HG03108 (cell line): ENCODE measurements around the gene EIF2AK3.
"Not testable (repeated sequence)": the region's sequence is repeated elsewhere in the genome, so short reads cannot be mapped to it uniquely, and the experiment has no call there.

Experiments used
- ATAC-seq: cut with Tn5 transposase; IDR thresholded peaks from one replicate; pipeline ENCODE4 v1.9.1; 2021; ENCODE audit warnings: moderate library complexity; ENCODE audit not compliant: unreplicated experiment

The EIF2AK3 gene

GRCh38 chr2:88637464-88637863 is 10.2 kb upstream of the EIF2AK3 start:
- ATAC-seq: no peak

DNA sequence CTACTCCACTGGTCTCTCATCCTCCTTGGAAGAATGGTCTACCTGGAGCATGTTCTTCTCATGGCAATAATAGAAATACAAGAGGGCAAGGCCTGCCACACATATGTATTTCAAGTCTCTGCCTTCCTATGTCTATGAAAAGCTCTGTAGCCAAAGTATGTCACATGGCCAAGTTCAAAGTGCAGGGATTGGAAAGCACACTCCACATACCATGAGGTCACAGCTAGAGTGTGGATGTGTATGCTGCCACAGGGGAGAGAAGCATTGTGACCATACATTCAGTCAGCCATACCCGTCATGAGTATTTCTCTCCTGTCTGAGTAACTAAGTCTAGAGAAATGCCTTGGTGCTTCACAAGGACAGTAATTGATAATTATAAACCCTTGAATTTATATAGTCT is 8.8 kb upstream of the EIF2AK3 start:
- no peak for ATAC-seq

DNA sequence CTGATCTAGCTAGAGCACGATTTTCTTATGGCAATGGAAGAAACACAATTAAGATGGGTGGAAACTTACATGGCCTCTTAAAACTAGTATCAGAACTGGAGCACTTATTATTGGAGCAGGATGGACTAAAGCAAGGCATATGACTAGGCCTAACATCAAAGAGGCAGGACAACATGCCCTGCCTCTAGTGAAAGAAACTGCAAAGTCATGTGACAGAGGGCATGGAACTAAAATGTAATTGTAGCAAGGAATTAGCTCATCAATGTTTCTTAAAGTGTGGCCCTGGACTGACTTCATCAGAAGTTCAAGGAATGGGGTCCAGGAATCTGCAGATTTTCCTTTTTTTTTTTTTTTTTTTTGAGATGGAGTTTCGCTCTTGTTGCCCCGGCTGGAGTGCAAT is 5.3 kb upstream of the EIF2AK3 start:
- no peak for ATAC-seq

DNA sequence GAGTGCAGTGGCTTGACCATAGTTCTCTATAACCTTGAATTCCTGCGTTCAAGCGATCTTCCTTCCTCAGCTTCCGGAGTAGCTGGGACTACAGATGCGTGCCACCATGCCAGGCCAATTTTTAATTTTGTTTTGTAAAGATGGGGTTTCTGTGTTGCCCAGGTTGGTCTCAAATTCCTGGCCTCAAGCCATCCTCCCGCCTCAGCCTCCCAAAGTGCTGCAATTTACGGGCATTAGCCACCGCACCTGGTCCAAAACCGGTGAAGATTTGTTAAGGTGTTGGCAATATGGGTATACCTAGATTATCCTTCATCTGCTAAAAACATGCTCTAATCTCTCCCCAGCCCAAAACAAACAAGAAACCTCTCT is 1.3 kb upstream of the EIF2AK3 start:
- ATAC-seq: no peak

- peak; percentile 36 for ATAC-seq
Observed at GRCh38 chr2:88627856-88628570, 749 bp upstream of the EIF2AK3 start.

DNA sequence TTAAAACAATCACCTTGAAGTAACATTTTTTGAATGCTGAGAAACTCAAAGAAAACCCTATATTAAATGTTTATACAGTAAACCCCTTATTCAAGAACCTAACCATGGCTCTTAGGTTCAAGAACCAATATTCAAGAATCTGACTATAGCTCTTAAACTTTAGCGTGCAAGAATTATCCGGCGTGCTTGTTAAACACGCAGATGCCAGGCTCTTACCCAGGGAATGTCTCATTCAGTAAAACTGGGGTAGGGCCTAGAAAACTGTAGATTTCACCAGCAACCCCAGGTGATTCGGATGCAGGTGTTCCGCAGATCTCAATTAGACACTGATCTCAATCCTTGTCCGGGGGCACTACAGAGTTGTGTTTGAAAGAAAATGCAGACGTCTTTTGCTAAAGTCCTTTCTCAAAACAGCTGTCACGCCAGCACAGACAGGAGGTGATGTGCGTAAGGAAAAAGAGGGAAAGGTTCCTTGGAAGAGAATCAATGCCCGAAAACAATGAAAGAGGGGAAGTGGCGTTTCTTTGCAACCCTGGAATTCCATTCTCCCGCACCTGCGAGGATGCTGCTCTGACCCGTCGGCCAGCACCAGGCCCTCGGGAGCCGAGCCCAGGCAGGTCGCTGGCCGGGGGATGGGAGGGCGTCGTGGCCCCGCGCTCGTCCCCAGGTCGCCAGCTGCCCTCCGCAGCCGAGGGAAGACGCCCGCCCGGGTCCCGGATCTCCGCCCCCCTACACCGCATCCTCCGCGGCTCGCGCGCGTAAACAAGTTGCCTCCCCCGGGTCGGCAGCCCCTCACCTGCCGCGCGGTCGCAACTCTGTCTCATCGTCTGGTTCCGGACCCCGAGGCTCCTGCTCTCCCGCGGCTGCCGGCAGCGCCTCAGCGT is 851 bp downstream of the EIF2AK3 start:
- ATAC-seq: peak; percentile 3

GRCh38 chr2:88624477-88624876 is 2.8 kb downstream of the EIF2AK3 start:
- ATAC-seq: no peak

GRCh38 chr2:88623831-88624465 is 3.3 kb downstream of the EIF2AK3 start:
- ATAC-seq: not testable (repeated sequence)

GRCh38 chr2:88622307-88622706 is 5.0 kb downstream of the EIF2AK3 start:
- ATAC-seq: no peak

GRCh38 chr2:88621432-88621831 is 5.8 kb downstream of the EIF2AK3 start:
- no peak for ATAC-seq

- no peak for ATAC-seq
Observed at GRCh38 chr2:88620015-88620414, 7.2 kb downstream of the EIF2AK3 start.

DNA sequence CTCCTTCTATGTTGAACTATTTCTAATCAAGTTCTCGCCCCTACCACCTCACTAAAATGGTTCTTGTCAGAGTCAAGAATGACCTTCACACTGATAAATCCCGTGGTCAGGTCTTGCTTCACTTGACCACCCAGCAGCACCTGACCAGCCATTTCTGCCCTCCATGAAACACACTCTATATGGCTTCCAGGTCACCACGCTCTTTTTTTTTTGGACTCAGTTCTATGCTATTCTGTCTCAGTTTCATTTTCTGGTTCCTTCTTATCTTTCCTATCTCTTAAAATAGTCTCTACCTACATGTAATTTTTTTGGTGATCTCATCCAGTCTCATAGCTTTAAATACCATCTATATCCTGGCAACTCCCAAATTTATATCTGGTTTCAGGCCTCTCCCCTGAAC is 11.4 kb downstream of the EIF2AK3 start:
- ATAC-seq: peak; percentile 62

GRCh38 chr2:88614497-88615157 is 12.6 kb downstream of the EIF2AK3 start:
- ATAC-seq: peak; percentile 72

- ATAC-seq: no peak
Observed at GRCh38 chr2:88613921-88614320, 13.3 kb downstream of the EIF2AK3 start.

GRCh38 chr2:88608184-88608583 is 19.1 kb downstream of the EIF2AK3 start:
- peak; percentile 37 for ATAC-seq

DNA sequence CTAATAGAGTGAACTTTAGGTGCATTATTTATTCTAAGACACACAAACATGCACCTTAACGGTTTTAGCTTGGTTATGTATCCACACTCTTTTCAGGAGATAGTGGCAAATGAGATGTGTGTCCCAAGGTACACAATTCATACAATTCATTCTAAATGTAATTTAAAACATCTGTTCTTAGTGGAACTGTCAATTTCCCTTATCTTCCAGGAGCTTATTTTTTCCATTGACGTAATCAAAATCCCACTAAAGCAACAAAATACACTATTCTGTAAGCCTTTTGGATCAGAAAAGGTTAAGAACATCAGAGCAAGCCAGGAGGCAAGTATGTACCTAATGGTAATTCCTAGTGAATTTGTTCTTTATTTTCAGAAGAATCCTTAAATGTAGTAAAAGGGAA is 19.8 kb downstream of the EIF2AK3 start:
- no peak for ATAC-seq

- ATAC-seq: peak; percentile 79
Observed at GRCh38 chr2:88606371-88607030, 20.8 kb downstream of the EIF2AK3 start.

GRCh38 chr2:88603146-88603545 is 24.1 kb downstream of the EIF2AK3 start:
- ATAC-seq: no peak

DNA sequence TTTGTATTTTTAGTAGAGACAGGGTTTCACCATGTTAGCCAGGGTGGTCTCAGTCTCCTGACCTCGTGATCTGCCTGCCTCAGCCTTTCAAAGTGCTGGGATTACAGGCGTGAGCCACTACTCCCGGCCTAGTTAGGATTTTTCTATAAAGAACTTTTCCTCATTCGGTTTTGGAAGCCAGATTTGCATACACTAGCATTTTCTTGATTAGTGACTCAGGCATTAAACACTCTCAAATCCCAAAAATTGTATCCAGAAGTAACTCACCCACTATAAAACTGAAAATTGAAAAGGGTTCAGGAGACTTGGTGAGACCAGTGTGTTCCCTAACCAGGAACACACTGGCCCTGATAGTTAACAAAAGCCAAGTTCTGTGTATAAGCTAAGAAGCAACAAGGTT is 25.2 kb downstream of the EIF2AK3 start:
- ATAC-seq: no peak

DNA sequence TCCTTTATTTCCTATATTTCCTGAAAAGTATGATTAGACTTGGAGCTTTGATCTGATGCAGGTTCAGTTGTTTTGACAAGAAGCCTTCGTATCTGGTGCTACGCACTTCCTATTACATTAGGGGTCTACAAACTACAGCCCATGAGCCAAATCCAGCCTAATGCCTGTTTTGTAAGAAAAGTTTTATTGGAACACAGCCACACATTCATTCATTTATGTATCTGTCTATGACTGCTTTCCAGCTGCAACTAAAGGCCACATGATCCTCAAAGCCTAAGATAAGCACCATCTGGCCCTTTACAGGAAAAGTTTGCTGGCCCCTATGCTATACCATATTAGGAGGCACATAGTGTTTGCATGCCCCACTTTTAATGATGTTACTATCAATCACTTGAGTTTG is 26.0 kb downstream of the EIF2AK3 start:
- ATAC-seq: no peak

GRCh38 chr2:88600038-88600465 is 27.2 kb downstream of the EIF2AK3 start:
- peak; percentile 96 for ATAC-seq
